ENCODE measurements around the gene ADAM33. TPM values are rescaled to one million over a fixed set of nuclear protein-coding genes. Genes with fewer than 3 reads are reported as not detected.

Gene ADAM33
- total RNA-seq, 1 donor from 2014 or later = not detected

- no peak for DNase-seq (ENCODE audit: extremely low read depth, low read depth, low spot score)
These were observed 10.1 kb upstream of the ADAM33 start for GRCh38 chr20:3691897-3692296.

GRCh38 chr20:3691306-3691705 lies 9.5 kb upstream of the ADAM33 start:
- no peak for DNase-seq (ENCODE audit: extremely low read depth, low read depth, low spot score)

GRCh38 chr20:3690413-3690812 lies 8.6 kb upstream of the ADAM33 start:
- DNase-seq (ENCODE audit: extremely low read depth, low read depth, low spot score) = no peak

GRCh38 chr20:3689978-3690377 lies 8.2 kb upstream of the ADAM33 start:
- DNase-seq (ENCODE audit: extremely low read depth, low read depth, low spot score) = no peak

GRCh38 chr20:3687655-3688054 lies 5.8 kb upstream of the ADAM33 start:
- no peak for DNase-seq (ENCODE audit: extremely low read depth, low read depth, low spot score)

- no peak for DNase-seq (ENCODE audit: extremely low read depth, low read depth, low spot score)
These were observed 5.1 kb upstream of the ADAM33 start for GRCh38 chr20:3686867-3687321.

GRCh38 chr20:3686421-3686820 lies 4.6 kb upstream of the ADAM33 start:
- DNase-seq (ENCODE audit: extremely low read depth, low read depth, low spot score) = no peak

- DNase-seq (ENCODE audit: extremely low read depth, low read depth, low spot score) = no peak
These were observed 3.5 kb upstream of the ADAM33 start for GRCh38 chr20:3685341-3685740.

- no peak for DNase-seq (ENCODE audit: extremely low read depth, low read depth, low spot score)
These were observed 369 bp downstream of the ADAM33 start for GRCh38 chr20:3681352-3681930.

GRCh38 chr20:3680701-3681351 lies 984 bp downstream of the ADAM33 start:
- DNase-seq (ENCODE audit: extremely low read depth, low read depth, low spot score) = no peak

GRCh38 chr20:3679749-3680700 lies 1.8 kb downstream of the ADAM33 start:
- DNase-seq (ENCODE audit: extremely low read depth, low read depth, low spot score) = no peak

- no peak for DNase-seq (ENCODE audit: extremely low read depth, low read depth, low spot score)
These were observed 2.7 kb downstream of the ADAM33 start for GRCh38 chr20:3678856-3679720.

- no peak for DNase-seq (ENCODE audit: extremely low read depth, low read depth, low spot score)
These were observed 3.6 kb downstream of the ADAM33 start for GRCh38 chr20:3678198-3678597.

GRCh38 chr20:3677733-3678132 lies 4.1 kb downstream of the ADAM33 start:
- DNase-seq (ENCODE audit: extremely low read depth, low read depth, low spot score) = no peak

GRCh38 chr20:3674995-3675900 lies 6.6 kb downstream of the ADAM33 start:
- no peak for DNase-seq (ENCODE audit: extremely low read depth, low read depth, low spot score)

- no peak for DNase-seq (ENCODE audit: extremely low read depth, low read depth, low spot score)
These were observed 7.4 kb downstream of the ADAM33 start for GRCh38 chr20:3674447-3674846.

- no peak for DNase-seq (ENCODE audit: extremely low read depth, low read depth, low spot score)
These were observed 8.4 kb downstream of the ADAM33 start for GRCh38 chr20:3673221-3674070.

- no peak for DNase-seq (ENCODE audit: extremely low read depth, low read depth, low spot score)
These were observed 9.2 kb downstream of the ADAM33 start for GRCh38 chr20:3672547-3673171.
